ENCODE measurements around the gene FAM107B. TPM values are rescaled to one million over a fixed set of nuclear protein-coding genes. Genes with fewer than 3 reads are reported as not detected.

FAM107B gene
- total and polyA plus RNA-seq, 2 donors (not counting 3 experiments of a cell fraction or from before 2014, with no cell fraction given): 39.2 to 176 TPM

DNA sequence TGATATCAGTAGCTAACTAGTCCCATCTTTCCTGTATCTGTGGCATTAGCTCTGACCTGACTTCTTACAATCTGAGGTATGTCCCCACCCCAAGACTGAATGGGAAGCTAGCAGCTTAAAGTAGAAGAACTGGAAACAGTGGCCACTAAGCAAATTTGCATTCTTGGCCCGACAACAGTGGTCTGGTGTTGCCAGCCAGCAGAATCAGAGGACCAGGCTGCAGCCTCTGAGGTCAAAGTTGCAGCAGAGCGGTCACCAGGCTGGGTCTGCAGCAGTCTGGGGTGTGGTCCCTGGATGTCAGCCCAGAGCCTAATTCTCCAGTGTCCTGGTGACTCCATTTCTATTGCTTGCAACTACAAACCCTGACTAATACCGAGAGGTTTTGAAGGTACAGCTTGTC lies 26.3 kb downstream of the FAM107B start:
- no peak overlapping the region for H3K9ac ChIP-seq (replicated peaks; ENCODE audit: extremely low read depth, insufficient read depth, low read length)
- H3K4me1 ChIP-seq (ENCODE audit: control insufficient read depth, extremely low read depth, insufficient read depth, low read length): peaks cover 13% of the 10 kb centered on the region

More for the DNA sequence above, 26.3 kb downstream of the FAM107B start:
- no peak for DNase-seq (ENCODE audit: low read depth, low spot score)
- H3K4me2 ChIP-seq (ENCODE audit: insufficient read depth, low read length): no peak overlapping the region
- no peak overlapping the region for H2AFZ ChIP-seq (ENCODE audit: low read depth, low read length)
- POLR2A ChIA-PET: no interaction called here
- H3K27ac ChIP-seq (ENCODE audit: insufficient read depth, low read depth, low read length): peak overlapping the region; percentile 20
- peaks cover 0 to 1% of the 10 kb centered on the region in 2 experiments for H3K27me3 ChIP-seq (ENCODE audit: control insufficient read depth in 2 of 2, insufficient read depth in 2 of 2, low read length in 2 of 2)
- H4K20me1 ChIP-seq (replicated peaks; ENCODE audit: control insufficient read depth, extremely low read depth, insufficient read depth, low read length): no peaks in the 10 kb centered on the region
- no peak for FAIRE-seq
- H3K9me3 ChIP-seq (replicated peaks; ENCODE audit: control insufficient read depth, insufficient read depth, low read length): no peaks in the 10 kb centered on the region
- no peak overlapping the region for H3K4me3 ChIP-seq (replicated peaks in 1 of 3; ENCODE audit: insufficient read depth in 1 of 3, low read depth in 1 of 3, low read length in 3 of 3)
- TF ChIP-seq FOS (IDR thresholded peaks at IDR 0.05; ENCODE audit: borderline replicate concordance, insufficient read depth, low read length) (no peak), GATA2 (IDR thresholded peaks at IDR 0.05; ENCODE audit: insufficient read depth, insufficient read length, low read depth, low read length) (no peak), POLR2A (IDR thresholded peaks at IDR 0.05; ENCODE audit: low read depth, low read length) (no peak), EZH2 (IDR thresholded peaks at IDR 0.05; ENCODE audit: borderline replicate concordance, low read depth, low read length, severe bottlenecking) (no peak), POLR2AphosphoS5 (IDR thresholded peaks at IDR 0.05; ENCODE audit: insufficient read depth, low read depth, low read length) (no peak), JUN (IDR thresholded peaks at IDR 0.05; ENCODE audit: borderline replicate concordance, insufficient read depth, insufficient read length, low read depth) (no peak), CTCF (IDR thresholded peaks at IDR 0.05; ENCODE audit: extremely low read depth in 1 of 2, insufficient read depth in 1 of 2, low read depth in 1 of 2, low read length in 2 of 2) (no peak), MYC (IDR thresholded peaks at IDR 0.05; ENCODE audit: low read depth, low read length) (no peak)
- TF ChIP-seq, protein P1, sequence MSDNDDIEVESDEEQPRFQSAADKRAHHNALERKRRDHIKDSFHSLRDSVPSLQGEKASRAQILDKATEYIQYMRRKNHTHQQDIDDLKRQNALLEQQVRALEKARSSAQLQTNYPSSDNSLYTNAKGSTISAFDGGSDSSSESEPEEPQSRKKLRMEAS (IDR thresholded peaks at IDR 0.05; ENCODE audit: insufficient read depth, insufficient read length): no peak
- no TSS peak for BruUV-seq (replicated peaks)
- H3K79me2 ChIP-seq (ENCODE audit: control insufficient read depth, insufficient read depth, low read length): no peaks in the 10 kb centered on the region
- no peaks in the 10 kb centered on the region for H3K9me1 ChIP-seq (replicated peaks; ENCODE audit: control insufficient read depth, extremely low read depth, insufficient read depth, low read length)
- no peaks in the 10 kb centered on the region for H3K36me3 ChIP-seq (ENCODE audit: control insufficient read depth in 2 of 2, extremely low read depth in 1 of 2, insufficient read depth in 2 of 2, low read length in 2 of 2)
- CTCF ChIA-PET: interaction anchor here (1.3 to 1.9 kb wide), 3 partner anchors 11 to 74 kb away, joined by 3 to 5 read pairs (median 4); no protein-coding TSS in a partner anchor
- dilution Hi-C loops (cut with MboI; ENCODE audit: extremely low pct_ligation_motif_present, low sequenced_read_pairs): no loop called here
- intact Hi-C loops (cut with micrococcal nuclease): no loop called here

All from endothelial cell of umbilical vein (primary cell).